HepG2 (cell line): ENCODE measurements around the gene LRRN2.
"Not testable (repeated sequence)": the region's sequence is repeated elsewhere in the genome, so short reads cannot be mapped to it uniquely, and the experiment has no call there.

Source experiments
- CTCF ChIP-seq: sonication (generic); formaldehyde crosslinking; IDR thresholded peaks from 2 replicates; pipeline ENCODE4 v1.5.0; 2020; ENCODE audit warnings: mild to moderate bottlenecking, missing genetic modification reagents, moderate library complexity
- KDM1A ChIP-seq: IDR thresholded peaks from 2 replicates; pipeline ENCODE4 v1.6.1; 2016; ENCODE audit warnings: missing compliant biosample characterization
- ZFP37 ChIP-seq: sonication (generic); formaldehyde crosslinking; IDR thresholded peaks from 2 replicates; pipeline ENCODE4 v1.4.0; 2020; ENCODE audit warnings: missing genetic modification reagents, borderline replicate concordance
- ZNF136 ChIP-seq: sonication (generic); formaldehyde crosslinking; IDR thresholded peaks from 2 replicates; pipeline ENCODE4 v1.8.1; 2022; ENCODE audit warnings: low read depth, mild to moderate bottlenecking, moderate library complexity, missing genetic modification reagents
- TF ChIP-seq, protein P1 (sequence below): sonication (generic); formaldehyde crosslinking; IDR thresholded peaks from 2 replicates; pipeline ENCODE4 v1.4.0; 2020; ENCODE audit warnings: missing genetic modification reagents, mild to moderate bottlenecking, borderline replicate concordance
- TF ChIP-seq, protein P2 (sequence below): sonication (generic); formaldehyde crosslinking; IDR thresholded peaks from 2 replicates; pipeline ENCODE4 v1.9.0; 2021; ENCODE audit warnings: missing genetic modification reagents, borderline replicate concordance
- TF ChIP-seq, protein P3 (sequence below): IDR thresholded peaks from 2 replicates; pipeline ENCODE4 v1.6.1; 2012; ENCODE audit warnings: inconsistent platforms

DNA sequence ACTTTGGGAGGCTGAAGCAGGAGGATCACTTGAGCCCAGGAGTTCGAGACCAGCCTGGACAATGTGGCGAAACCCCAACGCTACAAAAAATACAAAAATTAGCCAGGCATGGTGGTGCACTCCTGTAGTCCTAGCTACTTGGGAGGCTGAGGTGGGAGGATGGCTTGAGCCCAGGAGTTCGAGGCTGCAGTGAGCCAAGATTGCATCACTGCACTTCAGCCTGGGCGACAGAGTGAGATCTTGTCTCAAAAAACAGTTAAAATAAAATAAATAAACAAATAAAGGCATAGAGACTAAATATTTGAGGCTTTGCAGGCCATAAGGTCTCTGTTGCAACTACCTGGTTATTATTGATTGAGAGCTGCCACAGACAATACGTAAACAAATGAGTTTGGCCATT lies 41.9 kb upstream of the LRRN2 start:
- not testable (repeated sequence) for TF ChIP-seq CTCF; ZFP37 (CRISPR knock-in tag); KDM1A (CRISPR knock-in tag); ZNF136
- TF ChIP-seq, protein P1, sequence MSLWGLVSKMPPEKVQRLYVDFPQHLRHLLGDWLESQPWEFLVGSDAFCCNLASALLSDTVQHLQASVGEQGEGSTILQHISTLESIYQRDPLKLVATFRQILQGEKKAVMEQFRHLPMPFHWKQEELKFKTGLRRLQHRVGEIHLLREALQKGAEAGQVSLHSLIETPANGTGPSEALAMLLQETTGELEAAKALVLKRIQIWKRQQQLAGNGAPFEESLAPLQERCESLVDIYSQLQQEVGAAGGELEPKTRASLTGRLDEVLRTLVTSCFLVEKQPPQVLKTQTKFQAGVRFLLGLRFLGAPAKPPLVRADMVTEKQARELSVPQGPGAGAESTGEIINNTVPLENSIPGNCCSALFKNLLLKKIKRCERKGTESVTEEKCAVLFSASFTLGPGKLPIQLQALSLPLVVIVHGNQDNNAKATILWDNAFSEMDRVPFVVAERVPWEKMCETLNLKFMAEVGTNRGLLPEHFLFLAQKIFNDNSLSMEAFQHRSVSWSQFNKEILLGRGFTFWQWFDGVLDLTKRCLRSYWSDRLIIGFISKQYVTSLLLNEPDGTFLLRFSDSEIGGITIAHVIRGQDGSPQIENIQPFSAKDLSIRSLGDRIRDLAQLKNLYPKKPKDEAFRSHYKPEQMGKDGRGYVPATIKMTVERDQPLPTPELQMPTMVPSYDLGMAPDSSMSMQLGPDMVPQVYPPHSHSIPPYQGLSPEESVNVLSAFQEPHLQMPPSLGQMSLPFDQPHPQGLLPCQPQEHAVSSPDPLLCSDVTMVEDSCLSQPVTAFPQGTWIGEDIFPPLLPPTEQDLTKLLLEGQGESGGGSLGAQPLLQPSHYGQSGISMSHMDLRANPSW: not testable (repeated sequence)
- TF ChIP-seq, protein P2, sequence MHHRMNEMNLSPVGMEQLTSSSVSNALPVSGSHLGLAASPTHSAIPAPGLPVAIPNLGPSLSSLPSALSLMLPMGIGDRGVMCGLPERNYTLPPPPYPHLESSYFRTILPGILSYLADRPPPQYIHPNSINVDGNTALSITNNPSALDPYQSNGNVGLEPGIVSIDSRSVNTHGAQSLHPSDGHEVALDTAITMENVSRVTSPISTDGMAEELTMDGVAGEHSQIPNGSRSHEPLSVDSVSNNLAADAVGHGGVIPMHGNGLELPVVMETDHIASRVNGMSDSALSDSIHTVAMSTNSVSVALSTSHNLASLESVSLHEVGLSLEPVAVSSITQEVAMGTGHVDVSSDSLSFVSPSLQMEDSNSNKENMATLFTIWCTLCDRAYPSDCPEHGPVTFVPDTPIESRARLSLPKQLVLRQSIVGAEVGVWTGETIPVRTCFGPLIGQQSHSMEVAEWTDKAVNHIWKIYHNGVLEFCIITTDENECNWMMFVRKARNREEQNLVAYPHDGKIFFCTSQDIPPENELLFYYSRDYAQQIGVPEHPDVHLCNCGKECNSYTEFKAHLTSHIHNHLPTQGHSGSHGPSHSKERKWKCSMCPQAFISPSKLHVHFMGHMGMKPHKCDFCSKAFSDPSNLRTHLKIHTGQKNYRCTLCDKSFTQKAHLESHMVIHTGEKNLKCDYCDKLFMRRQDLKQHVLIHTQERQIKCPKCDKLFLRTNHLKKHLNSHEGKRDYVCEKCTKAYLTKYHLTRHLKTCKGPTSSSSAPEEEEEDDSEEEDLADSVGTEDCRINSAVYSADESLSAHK (CRISPR knock-in tag): not testable (repeated sequence)
- TF ChIP-seq, protein P3, sequence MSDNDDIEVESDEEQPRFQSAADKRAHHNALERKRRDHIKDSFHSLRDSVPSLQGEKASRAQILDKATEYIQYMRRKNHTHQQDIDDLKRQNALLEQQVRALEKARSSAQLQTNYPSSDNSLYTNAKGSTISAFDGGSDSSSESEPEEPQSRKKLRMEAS: not testable (repeated sequence)
